HG02571 (cell line): ENCODE results near the gene MORC4.

Experiments
- ATAC-seq: cut with Tn5 transposase; IDR thresholded peaks from one replicate; pipeline ENCODE4 v1.9.1; 2021; ENCODE audit warnings: mild to moderate bottlenecking, moderate library complexity; ENCODE audit not compliant: unreplicated experiment

Gene MORC4

GRCh38 chrX:106954041-106954440, 46.0 kb downstream of the MORC4 start:
- no peak for ATAC-seq

GRCh38 chrX:106952988-106953387, 47.0 kb downstream of the MORC4 start:
- ATAC-seq: no peak

- no peak for ATAC-seq
Observed at GRCh38 chrX:106952538-106952937, 47.5 kb downstream of the MORC4 start.

GRCh38 chrX:106952089-106952488, 47.9 kb downstream of the MORC4 start:
- no peak for ATAC-seq

- no peak for ATAC-seq
Observed at GRCh38 chrX:106951230-106951629, 48.8 kb downstream of the MORC4 start.

GRCh38 chrX:106950381-106950780, 49.6 kb downstream of the MORC4 start:
- ATAC-seq: no peak

GRCh38 chrX:106949366-106949765, 50.6 kb downstream of the MORC4 start:
- ATAC-seq: no peak

GRCh38 chrX:106948641-106949040, 51.4 kb downstream of the MORC4 start:
- no peak for ATAC-seq

GRCh38 chrX:106946464-106946863, 53.5 kb downstream of the MORC4 start:
- no peak for ATAC-seq

- no peak for ATAC-seq
Observed at GRCh38 chrX:106940068-106940467, 59.9 kb downstream of the MORC4 start.

GRCh38 chrX:106939566-106939965, 60.4 kb downstream of the MORC4 start:
- ATAC-seq: no peak

GRCh38 chrX:106936246-106936645, 63.8 kb downstream of the MORC4 start:
- no peak for ATAC-seq

- ATAC-seq: no peak
Observed at GRCh38 chrX:106935175-106935574, 64.8 kb downstream of the MORC4 start.

GRCh38 chrX:106933538-106933961, 66.5 kb downstream of the MORC4 start:
- no peak for ATAC-seq

GRCh38 chrX:106932960-106933537, 67.0 kb downstream of the MORC4 start:
- no peak for ATAC-seq

GRCh38 chrX:106932492-106932923, 67.5 kb downstream of the MORC4 start:
- no peak for ATAC-seq

GRCh38 chrX:106931831-106932491, 68.1 kb downstream of the MORC4 start:
- no peak for ATAC-seq

- ATAC-seq: no peak
Observed at GRCh38 chrX:106928227-106928626, 71.8 kb downstream of the MORC4 start.

GRCh38 chrX:106927700-106928099, 72.3 kb downstream of the MORC4 start:
- ATAC-seq: no peak

GRCh38 chrX:106927023-106927422, 73.0 kb downstream of the MORC4 start:
- no peak for ATAC-seq

GRCh38 chrX:106921637-106922036, 78.4 kb downstream of the MORC4 start:
- ATAC-seq: no peak

- ATAC-seq: no peak
Observed at GRCh38 chrX:106919932-106920452, 80.0 kb downstream of the MORC4 start, which contains the start of gene CLDN2. Gene CLDN2 (plus strand): TSS chrX:106920402. CDS start chrX:106928229, 7,827 bp downstream.
